ENCODE measurements around the gene RFPL2.
"Not testable (repeated sequence)": the region's sequence is repeated elsewhere in the genome, so short reads cannot be mapped to it uniquely, and the experiment has no call there.

The RFPL2 gene

GRCh38 chr22:32205974-32206773 is 1.3 kb upstream of the RFPL2 start:
- no peak for ATAC-seq

- peak in 1 of 2 donors; percentile 26 for ATAC-seq
Measured at GRCh38 chr22:32204040-32204855, 625 bp downstream of the RFPL2 start.

DNA sequence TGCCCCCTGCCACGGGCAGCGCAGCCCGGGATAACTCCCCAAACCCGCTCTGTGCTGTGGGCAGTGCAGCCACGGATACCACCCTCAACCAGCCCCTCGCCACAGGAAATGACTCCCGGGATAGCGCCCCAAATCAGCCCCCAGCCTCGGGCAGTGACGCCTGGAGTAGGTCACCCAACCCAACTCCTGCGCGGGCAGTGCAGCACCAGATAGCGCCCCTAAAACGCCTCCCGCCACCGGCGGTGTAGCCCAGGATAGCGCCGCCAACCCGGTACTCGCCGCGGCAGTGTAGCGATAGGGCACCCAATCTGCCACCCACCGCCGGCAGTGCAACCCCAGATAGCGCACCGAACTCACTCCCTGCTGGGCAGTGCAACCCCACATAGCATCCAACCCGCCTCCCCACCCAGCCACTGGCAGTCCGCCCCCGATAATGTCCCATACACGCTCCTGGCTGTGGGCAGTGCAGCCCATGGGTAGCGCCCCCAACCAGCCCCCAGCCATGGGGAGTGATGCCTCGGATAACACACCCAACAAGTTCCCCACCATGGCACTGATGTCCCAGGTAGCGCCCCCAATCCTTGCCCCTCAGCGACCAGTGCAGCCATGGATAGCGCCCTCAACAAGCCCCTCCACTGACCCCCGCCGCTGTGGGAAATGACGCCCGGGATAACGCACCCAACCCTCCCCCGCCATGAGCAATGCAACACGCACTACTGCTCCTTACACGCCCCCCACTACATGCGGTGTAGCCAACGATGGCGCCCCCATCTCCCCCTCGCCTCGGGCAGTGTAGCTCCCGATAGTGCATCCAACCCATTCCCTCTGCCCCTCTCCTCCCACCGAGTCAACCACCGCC is 1.5 kb downstream of the RFPL2 start:
- no peak for ATAC-seq

- ATAC-seq = no peak
Measured at GRCh38 chr22:32202539-32203180, 2.2 kb downstream of the RFPL2 start.

- no peak for ATAC-seq
Measured at GRCh38 chr22:32202161-32202538, 2.7 kb downstream of the RFPL2 start.

DNA sequence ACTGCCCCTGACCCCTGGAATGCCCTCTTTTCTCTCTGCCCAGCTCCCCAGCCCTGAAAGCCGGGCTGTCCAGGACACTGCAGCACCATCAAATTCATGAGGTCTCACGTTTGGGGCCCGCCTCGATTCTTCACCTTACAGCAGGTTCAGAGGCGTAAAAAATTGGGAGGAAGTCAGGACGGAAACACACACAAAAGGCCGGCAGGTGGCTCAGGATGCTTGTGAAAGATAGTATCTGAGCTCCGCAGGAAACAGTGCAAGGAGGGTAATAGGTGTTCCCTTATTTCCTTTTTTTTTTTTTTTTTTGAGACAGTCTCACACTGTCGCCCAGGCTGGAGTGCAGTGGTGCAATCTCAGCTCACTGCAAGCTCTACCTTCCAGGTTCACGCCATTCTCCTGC is 4.1 kb downstream of the RFPL2 start:
- no peak for ATAC-seq

GRCh38 chr22:32199961-32200360 is 4.9 kb downstream of the RFPL2 start:
- no peak for ATAC-seq

DNA sequence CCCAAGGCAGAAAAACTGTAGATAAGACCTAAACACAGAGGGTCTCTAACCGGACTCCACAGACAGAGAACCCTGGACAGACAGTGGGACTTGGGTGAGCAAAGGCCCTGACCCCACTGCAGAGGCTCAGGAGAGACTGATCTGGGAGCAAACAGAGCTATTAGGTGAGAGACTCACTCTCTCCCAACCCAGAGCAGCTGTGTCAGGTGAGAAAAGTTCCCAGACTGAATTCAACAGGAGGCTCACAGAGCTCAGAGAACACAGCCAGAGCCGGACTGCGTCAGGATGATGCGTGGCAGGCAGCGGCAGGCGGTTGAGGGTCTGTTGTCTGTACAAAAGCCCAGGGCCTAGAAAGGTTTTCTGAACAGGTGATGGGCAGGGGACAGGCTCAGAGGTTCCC is 5.5 kb downstream of the RFPL2 start:
- ATAC-seq = no peak

DNA sequence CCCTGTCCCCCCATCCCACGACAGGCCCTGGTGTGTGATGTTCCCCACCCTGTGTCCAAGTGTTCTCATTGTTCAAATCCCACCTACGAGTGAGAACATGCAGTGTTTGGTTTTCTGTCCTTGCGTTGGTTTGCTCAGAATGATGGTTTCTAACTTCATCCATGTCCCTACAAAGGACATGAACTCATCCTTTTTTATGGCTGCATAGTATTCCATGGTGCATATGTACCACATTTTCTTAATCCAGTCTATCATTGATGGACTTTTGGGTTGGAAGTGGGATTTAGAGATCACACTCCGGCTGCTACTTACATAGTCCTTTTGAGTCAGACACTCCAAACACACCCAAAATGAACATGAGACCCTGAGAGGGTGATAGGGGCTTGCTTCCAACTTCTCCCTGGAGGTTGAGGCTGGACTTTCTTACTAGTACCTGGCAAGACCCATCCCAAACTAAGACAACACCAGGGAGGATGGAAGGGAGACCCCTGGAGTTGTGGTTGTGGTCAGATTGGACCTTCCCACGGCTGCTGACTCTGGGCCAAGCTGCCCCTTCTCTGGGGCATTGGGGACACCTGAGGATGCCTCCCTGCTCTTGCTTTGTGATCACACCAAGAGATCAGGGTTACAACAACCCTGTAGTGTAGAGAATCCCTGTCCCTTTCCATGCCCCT is 7.2 kb downstream of the RFPL2 start:
- not testable (repeated sequence) for ATAC-seq

DNA sequence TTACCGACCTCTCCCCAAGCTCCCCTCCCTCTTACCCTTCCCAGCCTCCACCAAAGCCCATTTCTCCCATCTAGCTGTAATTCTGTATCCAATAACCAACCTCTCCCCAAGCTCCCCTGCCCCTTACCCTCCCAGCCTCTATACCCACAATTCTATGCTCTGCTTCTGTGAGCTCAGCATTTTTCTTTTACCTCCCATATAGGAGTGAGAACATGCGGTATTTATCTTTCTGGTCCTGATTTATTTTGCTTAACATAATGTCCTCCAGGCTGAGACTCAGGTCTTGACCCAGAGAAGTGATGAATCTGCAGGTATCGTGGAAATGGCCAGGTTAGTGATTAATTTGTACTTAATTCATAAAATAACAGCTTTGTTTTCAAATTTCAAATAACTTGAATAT is 9.0 kb downstream of the RFPL2 start:
- not testable (repeated sequence) for ATAC-seq

DNA sequence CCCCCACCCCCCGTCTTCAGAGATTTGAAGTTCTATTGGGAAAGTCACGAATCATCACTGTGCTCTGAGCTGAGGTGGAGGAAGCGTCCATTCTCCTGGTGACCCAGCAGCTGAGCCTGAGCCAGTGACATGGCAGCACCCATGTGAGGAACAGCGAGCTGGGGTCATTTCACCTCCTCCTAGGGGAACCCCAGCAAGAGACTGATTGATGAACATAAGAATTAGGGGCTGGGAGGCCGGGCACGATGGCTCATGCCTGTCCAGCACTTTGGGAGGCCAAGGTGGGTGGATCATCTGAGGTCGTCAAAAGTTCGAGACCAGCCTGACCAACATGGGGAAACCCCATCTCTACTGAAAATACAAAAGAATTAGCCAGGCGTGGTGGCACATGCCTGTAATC is 11.5 kb downstream of the RFPL2 start:
- ATAC-seq = not testable (repeated sequence)

DNA sequence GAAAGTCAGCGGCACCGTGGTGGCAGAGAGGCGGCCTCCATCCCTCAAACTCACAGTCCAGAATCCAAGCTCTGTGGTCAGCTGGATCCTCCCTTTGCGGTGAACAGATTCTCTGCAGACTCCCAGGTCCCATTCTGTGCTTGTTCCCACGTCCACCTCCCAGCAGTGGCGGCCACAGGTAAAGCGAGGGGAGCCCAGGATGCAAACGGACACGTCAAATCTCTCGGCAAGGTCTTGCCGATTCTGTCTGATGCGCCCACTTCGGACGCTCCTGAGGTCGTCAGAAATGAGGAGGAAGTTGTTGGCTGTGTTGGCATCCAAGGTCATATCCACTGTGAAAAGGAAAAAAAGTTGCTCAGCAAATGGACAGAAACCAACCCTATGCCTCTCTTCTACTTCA is 13.9 kb downstream of the RFPL2 start:
- ATAC-seq = not testable (repeated sequence)

GRCh38 chr22:32185821-32186220 is 19.1 kb downstream of the RFPL2 start:
- ATAC-seq = no peak

DNA sequence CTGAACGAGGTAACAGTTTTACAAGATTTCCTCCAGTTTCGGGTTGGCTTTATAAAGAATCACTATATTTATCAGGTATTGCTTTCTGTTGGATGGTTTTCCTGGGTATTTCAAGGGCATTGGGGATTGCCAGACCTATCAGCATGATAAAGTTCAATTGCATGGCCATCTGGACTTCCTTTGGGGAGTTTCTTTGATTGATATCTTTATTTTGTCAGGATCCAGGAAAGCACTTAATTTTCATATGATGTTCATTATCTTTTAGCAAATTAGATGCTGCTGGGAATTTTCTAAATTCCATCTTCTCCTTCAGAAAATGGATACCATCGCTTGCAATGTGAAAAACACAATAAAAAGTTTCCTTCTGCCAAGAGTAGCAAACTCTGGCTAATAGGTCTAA is 21.2 kb downstream of the RFPL2 start:
- no peak for ATAC-seq

DNA sequence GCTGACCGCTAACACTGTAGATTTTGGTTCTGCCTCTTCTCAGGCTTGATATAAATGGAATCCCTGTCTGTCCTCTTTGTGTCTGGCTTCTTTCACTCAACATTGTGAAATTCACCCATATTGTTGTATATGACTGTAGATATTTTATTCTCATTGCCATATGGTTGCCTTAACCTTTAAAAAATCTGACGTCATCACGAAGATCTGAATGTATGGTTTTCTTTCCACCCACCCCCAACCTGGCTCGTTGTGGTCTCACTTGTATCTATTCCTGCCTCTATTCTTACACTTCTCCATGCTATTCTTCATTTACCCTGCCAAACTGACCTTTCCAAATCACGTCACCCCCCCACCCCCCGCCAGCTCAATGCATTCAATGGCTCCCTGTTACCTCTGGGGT is 23.8 kb downstream of the RFPL2 start:
- ATAC-seq = no peak

DNA sequence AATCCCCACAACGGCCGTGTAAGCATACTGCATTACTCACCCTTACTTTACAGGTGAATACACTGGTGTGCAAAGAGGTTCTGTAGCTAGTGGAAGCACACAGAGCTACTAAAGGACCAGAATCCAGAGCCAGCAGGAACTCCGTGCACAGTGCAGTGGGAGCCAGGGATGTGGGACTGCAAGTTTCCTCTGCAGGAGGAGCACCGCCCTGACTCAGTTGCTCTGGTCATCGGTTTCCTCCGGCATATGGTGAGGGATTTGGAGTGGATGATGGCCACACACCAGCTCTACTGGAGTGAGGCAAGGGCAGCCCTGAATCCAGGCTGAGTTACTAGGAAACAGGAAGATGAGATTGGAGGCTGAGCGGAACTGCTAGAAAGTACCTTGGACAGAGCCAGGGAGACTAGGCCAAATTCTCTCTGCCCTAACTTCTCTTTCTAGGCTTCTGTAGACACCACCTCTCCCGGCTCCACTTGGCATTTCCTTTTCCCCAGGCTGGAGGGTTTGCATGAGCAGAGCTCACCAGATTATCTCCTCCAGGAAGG is 27.6 kb downstream of the RFPL2 start:
- no peak for ATAC-seq

- no peak for ATAC-seq
Measured at GRCh38 chr22:32175683-32176644, 28.9 kb downstream of the RFPL2 start.

DNA sequence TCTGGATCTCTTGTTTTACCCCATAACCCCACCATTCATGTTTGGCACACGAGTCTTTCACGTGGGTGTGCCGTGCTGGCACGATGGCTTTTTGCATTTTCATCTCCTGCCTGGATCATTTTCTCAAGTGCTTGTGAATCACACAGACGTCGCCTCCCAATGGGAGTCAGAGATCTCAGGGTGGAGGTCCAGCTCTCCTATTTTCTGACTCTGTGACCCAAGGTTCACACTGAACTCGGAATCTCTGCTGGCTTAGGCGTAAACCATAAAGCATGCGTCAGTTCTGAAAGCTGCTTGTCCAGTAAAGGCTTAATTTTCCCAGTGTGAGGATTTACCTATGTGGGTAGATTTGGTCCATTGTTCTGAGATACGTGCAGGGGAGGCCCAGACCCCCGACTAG is 29.8 kb downstream of the RFPL2 start:
- ATAC-seq = no peak

GRCh38 chr22:32165681-32166080 is 39.2 kb downstream of the RFPL2 start:
- no peak for ATAC-seq

- no peak for ATAC-seq
Measured at GRCh38 chr22:32164075-32164860, 40.6 kb downstream of the RFPL2 start.
